ENCODE data around the gene TMEM119. TPM values are rescaled to one million over a fixed set of nuclear protein-coding genes. Genes with fewer than 3 reads are reported as not detected.
"Not testable (repeated sequence)": the region's sequence is repeated elsewhere in the genome, so short reads cannot be mapped to it uniquely, and the experiment has no call there.

TMEM119 gene
- total and polyA plus RNA-seq, 2 experiments from 2014 or later, result 55.5 to 93.2 TPM

DNA sequence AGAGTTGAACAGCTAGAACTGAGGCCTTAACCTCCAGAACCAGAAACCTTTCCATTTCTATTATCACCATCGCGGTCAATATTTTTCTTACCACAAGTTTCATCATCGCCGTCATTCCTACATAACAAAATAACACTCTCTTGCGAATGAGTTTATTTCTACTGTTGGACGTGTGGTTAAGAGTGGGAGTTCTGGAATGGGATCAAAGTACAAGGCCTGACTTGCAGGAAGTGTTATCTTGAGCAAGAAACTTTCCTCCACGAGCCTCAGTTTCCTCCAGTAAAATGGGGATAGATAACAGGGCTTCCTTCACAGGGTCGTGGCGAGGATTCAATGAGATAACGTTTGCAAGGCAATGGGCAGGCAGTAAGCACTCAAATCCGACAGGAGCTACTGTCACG lies 37.6 kb downstream of the TMEM119 start:
- H3K9ac ChIP-seq, result peak overlapping the region; percentile 98
- H2AFZ ChIP-seq, result peak overlapping the region; percentile 89
- H3K27ac ChIP-seq, result peak overlapping the region; percentile 91
- H3K79me2 ChIP-seq (ENCODE audit: insufficient read depth), result peaks cover 82% of the 10 kb centered on the region
- H3F3A ChIP-seq (ENCODE audit: insufficient read depth), result peaks cover 15% of the 10 kb centered on the region; the same call in 1 of the 2 replicates
- peak overlapping the region; percentile 98 for H3K4me3 ChIP-seq
- H3K36me3 ChIP-seq (ENCODE audit: low read depth), result peaks cover 13% of the 10 kb centered on the region
- no peaks in the 10 kb centered on the region for H3K27me3 ChIP-seq (replicated peaks; ENCODE audit: insufficient read depth)
- TF ChIP-seq EZH2 (IDR thresholded peaks at IDR 0.05; ENCODE audit: insufficient read depth, poor library complexity, severe bottlenecking) (no peak), EZH2phosphoT487 (IDR thresholded peaks at IDR 0.05; ENCODE audit: insufficient read depth, low read depth) (no peak)
- 0 to 1% methylated on average over 12 of the region's 12 CpGs for WGBS, 2 experiments (ENCODE audit: low coverage in 1 of 2, low lambda C conversion rate in 2 of 2, missing lambda C conversion rate in 2 of 2)
- in situ Hi-C loops (cut with MboI), result loop anchor here (10.0 kb wide), 2 partner anchors 244 to 534 kb away; partner anchors contain the start of genes ALKBH2 and UNG
- H3K9me3 ChIP-seq (ENCODE audit: low read depth), result no peaks in the 10 kb centered on the region
- DNase-seq, result peak; percentile 75
- H3K4me2 ChIP-seq (ENCODE audit: unreplicated experiment), result peak overlapping the region; percentile 91
- H4K20me1 ChIP-seq (ENCODE audit: insufficient read depth), result peaks cover 7% of the 10 kb centered on the region; the same call in 1 of the 2 replicates
- H3K4me1 ChIP-seq (ENCODE audit: insufficient read depth), result peaks cover 26% of the 10 kb centered on the region
- no peaks in the 10 kb centered on the region for H3K9me2 ChIP-seq (ENCODE audit: insufficient read depth)

DNA sequence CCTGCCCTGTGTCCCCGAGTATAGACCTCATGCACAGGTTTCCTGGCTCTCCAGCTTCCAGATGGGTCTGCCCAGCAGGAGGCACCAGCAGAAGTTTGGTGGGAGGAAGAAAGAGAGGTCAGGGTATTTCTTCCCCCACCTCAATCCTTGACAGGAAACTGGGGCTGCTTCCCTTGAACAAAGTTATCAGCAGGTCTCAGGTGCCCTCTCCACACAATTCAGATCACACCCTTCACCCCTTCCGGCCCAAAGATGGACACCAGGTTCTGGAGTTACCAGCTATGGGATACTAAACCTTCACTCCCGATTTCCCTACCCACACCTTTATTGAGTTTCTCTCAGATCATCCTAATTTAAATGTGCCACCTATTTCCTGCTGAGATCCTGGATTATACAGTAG lies 38.1 kb downstream of the TMEM119 start:
- peak overlapping the region; percentile 98 for H3K4me3 ChIP-seq
- WGBS, 2 experiments (ENCODE audit: low coverage in 1 of 2, low lambda C conversion rate in 2 of 2, missing lambda C conversion rate in 2 of 2), result 24 to 30% methylated on average over 3 of the region's 3 CpGs
- H3K27ac ChIP-seq, result peak overlapping the region; percentile 91
- H3K36me3 ChIP-seq (ENCODE audit: low read depth), result peaks cover 7% of the 10 kb centered on the region
- peaks cover 20% of the 10 kb centered on the region for H3K4me1 ChIP-seq (ENCODE audit: insufficient read depth)
- H3K9me3 ChIP-seq (ENCODE audit: low read depth), result no peaks in the 10 kb centered on the region
- H2AFZ ChIP-seq, result no peak overlapping the region
- no peaks in the 10 kb centered on the region for H3K27me3 ChIP-seq (replicated peaks; ENCODE audit: insufficient read depth)
- H4K20me1 ChIP-seq (ENCODE audit: insufficient read depth), result peaks cover 13% of the 10 kb centered on the region; the same call in 1 of the 2 replicates
- in situ Hi-C loops (cut with MboI), result loop anchor here (10.0 kb wide), 2 partner anchors 245 to 535 kb away; partner anchors contain the start of genes ALKBH2 and UNG
- H3K79me2 ChIP-seq (ENCODE audit: insufficient read depth), result peaks cover 84% of the 10 kb centered on the region
- H3K9me2 ChIP-seq (ENCODE audit: insufficient read depth), result no peaks in the 10 kb centered on the region
- H3K4me2 ChIP-seq (ENCODE audit: unreplicated experiment), result peak overlapping the region; percentile 91
- H3F3A ChIP-seq (ENCODE audit: insufficient read depth), result peaks cover 9% of the 10 kb centered on the region; the same call in 1 of the 2 replicates
- peak; percentile 23 for DNase-seq
- TF ChIP-seq EZH2 (IDR thresholded peaks at IDR 0.05; ENCODE audit: insufficient read depth, poor library complexity, severe bottlenecking) (no peak), EZH2phosphoT487 (IDR thresholded peaks at IDR 0.05; ENCODE audit: insufficient read depth, low read depth) (no peak)
- H3K9ac ChIP-seq, result peak overlapping the region; percentile 98

DNA sequence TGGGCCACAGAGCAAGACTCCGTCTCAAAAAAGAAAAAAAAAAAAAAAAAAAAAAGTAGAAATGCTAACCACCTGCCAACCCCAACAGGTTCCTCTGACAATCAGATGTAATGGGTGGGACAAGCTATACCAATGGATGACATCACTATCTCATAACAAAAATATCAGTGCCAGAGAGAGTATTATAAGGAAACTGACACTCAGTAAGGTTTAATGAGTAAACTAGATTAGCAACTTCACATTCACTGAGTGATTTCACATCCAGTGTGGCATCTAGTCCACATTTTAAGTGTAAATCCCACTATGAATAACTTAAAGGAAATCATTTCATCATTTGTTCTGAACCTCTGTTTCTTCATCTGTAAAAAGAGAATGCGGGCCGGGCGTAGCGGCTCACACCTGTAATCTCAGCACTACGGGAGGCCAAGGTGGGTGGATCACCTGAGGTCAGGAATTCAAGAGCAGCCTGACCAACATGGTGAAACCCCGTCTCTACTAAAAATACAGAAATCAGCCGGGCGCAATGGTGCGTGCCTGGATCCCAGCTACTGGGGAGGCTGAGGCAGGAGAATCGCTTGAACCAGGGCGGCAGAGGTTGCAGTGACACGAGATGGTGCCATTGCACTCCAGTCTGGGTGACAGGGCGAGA lies 38.8 kb downstream of the TMEM119 start:
- peak overlapping the region; percentile 98 for H3K9ac ChIP-seq
- H3K4me3 ChIP-seq, result peak overlapping the region; percentile 98; the same call in 1 of the 2 replicates
- no peaks in the 10 kb centered on the region for H3K9me3 ChIP-seq (ENCODE audit: low read depth)
- TF ChIP-seq EZH2 (IDR thresholded peaks at IDR 0.05; ENCODE audit: insufficient read depth, poor library complexity, severe bottlenecking), result no peak
- TF ChIP-seq EZH2phosphoT487 (IDR thresholded peaks at IDR 0.05; ENCODE audit: insufficient read depth, low read depth), result no peak
- H4K20me1 ChIP-seq (ENCODE audit: insufficient read depth), result peaks cover 15% of the 10 kb centered on the region; the same call in 1 of the 2 replicates
- peaks cover under 1% of the 10 kb centered on the region for H3K36me3 ChIP-seq (ENCODE audit: low read depth)
- H3K4me1 ChIP-seq (ENCODE audit: insufficient read depth), result peaks cover 15% of the 10 kb centered on the region
- no peak for DNase-seq
- no peaks in the 10 kb centered on the region for H3K9me2 ChIP-seq (ENCODE audit: insufficient read depth)
- H3F3A ChIP-seq (ENCODE audit: insufficient read depth), result peaks cover 9% of the 10 kb centered on the region; the same call in 1 of the 2 replicates
- no peak overlapping the region for H2AFZ ChIP-seq
- H3K27me3 ChIP-seq (replicated peaks; ENCODE audit: insufficient read depth), result no peaks in the 10 kb centered on the region
- H3K79me2 ChIP-seq (ENCODE audit: insufficient read depth), result peaks cover 84% of the 10 kb centered on the region
- H3K27ac ChIP-seq, result no peak overlapping the region
- H3K4me2 ChIP-seq (ENCODE audit: unreplicated experiment), result peak overlapping the region; percentile 91
- 82 to 92% methylated on average over 13 to 14 of the region's 14 CpGs for WGBS, 2 experiments (ENCODE audit: low coverage in 1 of 2, low lambda C conversion rate in 2 of 2, missing lambda C conversion rate in 2 of 2)
- in situ Hi-C loops (cut with MboI), result no loop called here

DNA sequence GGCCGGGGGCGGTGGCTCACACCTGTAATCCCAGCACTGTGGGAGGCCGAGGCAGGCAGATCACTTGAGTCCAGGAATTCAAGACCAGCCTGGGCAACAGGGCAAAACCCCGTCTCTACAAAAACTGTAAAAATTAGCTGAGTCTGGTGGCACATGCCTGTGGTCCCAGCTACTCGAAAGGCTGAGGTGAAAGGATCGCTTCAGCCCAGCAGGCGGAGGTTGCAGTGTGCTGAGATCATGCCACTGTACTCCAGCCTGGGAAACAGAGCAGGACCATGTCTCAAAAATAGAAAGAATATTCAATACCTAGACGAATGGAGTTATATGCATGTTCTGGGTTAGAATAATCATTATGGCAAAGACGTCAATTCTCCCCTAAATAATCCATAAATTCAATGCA lies 42.5 kb downstream of the TMEM119 start:
- in situ Hi-C loops (cut with MboI), result not testable (repeated sequence)
- Histone ChIP-seq H4K20me1 (ENCODE audit: insufficient read depth) (peaks cover 29% of the 10 kb centered on the region), H3F3A (ENCODE audit: insufficient read depth) (peaks cover 26% of the 10 kb centered on the region; the same call in 1 of the 2 replicates)

More for the DNA sequence above, 42.5 kb downstream of the TMEM119 start:
- Histone ChIP-seq H3K4me1 (ENCODE audit: insufficient read depth) (peaks cover 22% of the 10 kb centered on the region), H3K79me2 (ENCODE audit: insufficient read depth) (peaks cover 100% of the 10 kb centered on the region)
- H2AFZ ChIP-seq; H3K4me3 ChIP-seq; H3K9me2 ChIP-seq (ENCODE audit: insufficient read depth); H3K27me3 ChIP-seq (replicated peaks; ENCODE audit: insufficient read depth); H3K9me3 ChIP-seq (ENCODE audit: low read depth); H3K36me3 ChIP-seq (ENCODE audit: low read depth); H3K27ac ChIP-seq; DNase-seq; H3K4me2 ChIP-seq (ENCODE audit: unreplicated experiment); H3K9ac ChIP-seq: not testable (repeated sequence)
- WGBS, 2 experiments (ENCODE audit: low coverage in 1 of 2, low lambda C conversion rate in 2 of 2, missing lambda C conversion rate in 2 of 2), result 77 to 79% methylated on average over 9 of the region's 9 CpGs

Data from GM23248 (cell line).